IPS-18c (cell line): ENCODE measurements around the gene COG5.
A peak's percentile ranks its signal among the peaks of the same experiment; 100 is the strongest.

Experiments used
- H3K4me3 ChIP-seq: 2 replicates; pipeline ENCODE4 v1.7.0; 2013; ENCODE audit warnings: low read depth, mild to moderate bottlenecking, low read length, moderate library complexity; ENCODE audit not compliant: insufficient read depth
- H3K9me3 ChIP-seq: one replicate; pipeline ENCODE4 v1.6.1; 2013; ENCODE audit warnings: mild to moderate bottlenecking, low read length, moderate library complexity; ENCODE audit not compliant: control insufficient read depth, insufficient read depth

The COG5 gene

DNA sequence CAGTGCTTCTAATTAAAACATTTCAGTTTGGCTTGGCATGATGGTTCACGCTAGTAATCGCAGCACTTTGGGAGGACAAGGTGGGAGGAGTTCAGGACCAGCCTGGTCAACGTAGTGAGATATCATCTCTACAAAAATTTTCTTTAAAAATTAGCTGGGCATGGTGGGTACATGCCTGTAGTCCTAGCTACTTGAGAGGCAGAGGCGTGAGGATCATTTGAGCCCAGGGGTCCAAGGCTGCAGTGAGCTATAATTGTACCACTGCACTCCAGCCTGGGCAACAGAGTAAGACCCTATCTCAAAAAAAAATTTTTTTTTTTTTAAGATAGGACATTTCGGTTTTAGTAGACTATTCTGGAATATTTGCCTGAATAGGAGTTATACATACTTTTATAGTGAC lies 382.5 kb downstream of the COG5 start:
- H3K9me3 ChIP-seq = no peaks in the 10 kb centered on the region
- H3K4me3 ChIP-seq = no peak overlapping the region

DNA sequence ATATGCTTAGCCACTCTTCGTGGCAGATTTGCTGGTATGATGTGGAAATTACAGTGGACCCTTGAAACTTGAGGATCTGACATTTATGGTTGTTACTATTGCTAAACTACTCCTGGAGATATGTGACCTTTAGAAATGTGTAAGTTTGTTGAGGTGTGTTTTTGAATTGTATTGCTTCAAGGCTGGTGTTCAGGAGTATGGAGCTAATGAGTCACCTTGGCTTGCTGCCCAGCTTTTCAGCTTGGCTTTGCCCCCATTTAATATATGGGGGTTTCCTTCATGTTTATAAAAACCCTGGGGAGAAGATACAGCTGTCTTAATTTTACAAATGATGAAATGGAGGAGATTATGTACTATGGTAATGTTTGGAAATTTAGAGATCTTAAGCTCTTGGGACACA lies 383.3 kb downstream of the COG5 start:
- Histone ChIP-seq H3K4me3 (no peak overlapping the region), H3K9me3 (no peaks in the 10 kb centered on the region)

DNA sequence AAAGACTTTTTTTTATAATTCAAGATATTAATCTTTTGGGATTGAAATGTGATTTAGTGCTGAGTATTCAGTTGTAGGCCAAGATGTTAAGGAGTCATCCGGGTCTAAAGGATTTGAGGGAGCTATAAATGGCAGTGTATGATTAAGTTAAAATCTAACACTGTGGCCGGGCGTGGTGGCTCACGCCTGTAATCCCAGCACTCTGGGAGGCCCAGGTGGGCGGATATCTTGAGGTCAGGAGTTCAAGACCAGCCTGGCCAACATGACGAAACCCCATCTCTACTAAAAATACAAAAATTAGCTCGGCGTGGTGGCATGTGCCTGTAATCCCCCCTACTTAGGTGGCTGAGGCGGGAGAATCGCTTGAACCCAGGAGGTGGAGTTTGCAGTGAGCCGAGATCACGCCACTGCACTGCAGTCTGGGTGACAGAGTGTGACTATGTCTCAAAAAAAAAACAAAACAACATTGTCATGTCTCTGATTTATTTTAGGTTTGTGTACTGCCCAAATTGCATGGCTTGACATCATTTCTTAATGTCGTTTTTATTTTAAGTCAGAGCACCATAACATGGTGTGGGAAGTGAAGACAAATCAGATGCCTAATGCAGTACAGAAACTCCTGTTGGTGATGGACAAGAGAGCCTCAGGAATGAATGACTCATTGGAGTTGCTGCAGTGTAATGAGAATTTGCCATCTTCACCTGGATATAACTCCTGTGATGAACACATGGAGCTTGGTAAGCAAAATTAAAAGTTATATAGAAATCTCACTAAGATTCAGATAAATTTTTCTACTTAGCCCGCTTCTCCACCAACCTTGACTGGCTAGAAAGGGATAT lies 384.2 kb downstream of the COG5 start:
- H3K9me3 ChIP-seq = no peaks in the 10 kb centered on the region

DNA sequence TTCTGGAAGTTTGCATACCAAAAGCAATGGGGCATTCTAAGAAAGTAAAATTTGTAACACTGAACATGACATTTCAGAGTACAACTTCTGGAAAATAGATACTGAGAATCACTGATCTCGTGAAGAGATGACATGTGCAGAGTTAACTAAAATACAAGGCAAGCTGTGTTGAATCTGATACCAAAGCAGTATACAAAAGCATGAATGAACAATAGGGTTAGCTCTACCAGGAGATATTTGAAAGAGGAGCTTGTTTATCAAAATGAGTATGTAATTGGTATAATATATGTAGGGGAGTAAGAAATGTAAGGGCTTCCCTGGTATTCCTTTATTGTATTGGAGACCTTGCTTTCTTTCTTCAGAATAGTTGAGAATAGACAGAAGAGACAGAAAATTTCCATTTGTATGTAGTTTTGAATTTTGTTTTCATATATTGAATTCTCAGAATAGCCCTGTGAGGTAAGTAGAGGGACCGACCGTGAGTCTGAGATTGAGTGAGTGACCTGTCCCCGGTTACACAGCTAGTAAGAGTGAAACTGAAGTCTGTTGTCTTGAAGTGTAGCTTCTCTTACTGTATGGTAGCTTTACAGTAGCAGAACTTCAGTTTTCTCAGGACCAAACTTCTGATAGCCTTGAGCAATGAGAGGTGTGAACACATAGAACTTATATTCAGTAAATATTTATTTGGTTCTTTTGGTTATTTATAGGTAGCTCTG lies 389.9 kb downstream of the COG5 start:
- H3K4me3 ChIP-seq = no peak overlapping the region
- H3K9me3 ChIP-seq = no peaks in the 10 kb centered on the region

More for the DNA sequence above, 384.2 kb downstream of the COG5 start:
- H3K4me3 ChIP-seq = no peak overlapping the region

DNA sequence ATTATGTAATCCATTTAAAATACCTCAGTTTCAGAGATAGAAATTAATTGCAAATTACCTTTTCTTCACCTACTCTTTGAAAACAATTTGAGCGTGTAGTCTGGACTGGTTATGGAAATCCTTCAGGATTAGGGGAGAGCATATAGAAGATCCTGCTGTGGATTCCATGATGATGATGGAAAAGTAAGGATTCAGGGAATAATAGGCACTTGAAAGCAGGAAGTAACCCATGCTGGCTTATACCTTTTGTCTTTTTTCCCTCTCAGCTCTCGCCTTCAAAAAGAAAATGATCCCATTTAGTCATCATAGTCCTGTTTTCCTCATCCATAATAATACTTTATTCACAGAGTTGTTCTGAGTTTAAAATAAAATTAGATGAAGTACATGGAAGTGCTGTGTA lies 390.5 kb downstream of the COG5 start:
- Histone ChIP-seq H3K4me3 (no peak overlapping the region), H3K9me3 (no peaks in the 10 kb centered on the region)

DNA sequence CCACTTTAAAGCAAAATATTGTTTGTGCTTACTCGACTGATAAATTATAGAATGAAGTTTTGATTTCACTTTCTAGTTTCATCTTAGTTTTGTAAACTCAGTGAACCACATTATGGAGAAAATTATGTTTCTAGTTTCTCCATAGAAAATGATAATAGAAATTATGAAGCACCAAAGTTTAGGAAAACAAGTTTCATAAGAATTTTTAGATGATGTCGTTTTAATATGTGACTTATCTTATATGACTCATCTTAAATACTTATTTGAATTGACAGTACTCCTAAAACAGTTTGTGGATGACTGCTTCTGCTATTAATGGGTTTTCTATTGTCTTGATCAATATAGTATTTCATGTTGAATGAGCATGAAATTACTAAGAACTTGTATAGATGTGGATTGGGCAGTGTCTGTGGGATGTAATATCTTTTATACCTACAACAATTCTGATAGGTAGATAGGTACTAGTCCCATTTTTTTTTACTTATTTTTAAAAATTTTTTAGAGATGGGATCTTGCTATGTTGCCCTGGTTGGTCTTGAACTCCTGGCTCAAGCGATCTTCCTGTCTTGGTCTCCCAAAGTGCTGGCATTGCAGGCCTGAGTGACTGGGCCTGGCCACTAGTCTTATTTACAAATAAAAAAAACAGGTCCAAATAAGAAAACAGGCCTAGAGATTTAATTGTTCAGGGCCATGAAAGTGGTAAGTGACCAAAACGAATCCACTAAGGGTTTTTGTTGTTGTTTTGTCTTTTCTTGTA lies 391.3 kb downstream of the COG5 start:
- no peaks in the 10 kb centered on the region for H3K9me3 ChIP-seq
- H3K4me3 ChIP-seq = no peak overlapping the region

DNA sequence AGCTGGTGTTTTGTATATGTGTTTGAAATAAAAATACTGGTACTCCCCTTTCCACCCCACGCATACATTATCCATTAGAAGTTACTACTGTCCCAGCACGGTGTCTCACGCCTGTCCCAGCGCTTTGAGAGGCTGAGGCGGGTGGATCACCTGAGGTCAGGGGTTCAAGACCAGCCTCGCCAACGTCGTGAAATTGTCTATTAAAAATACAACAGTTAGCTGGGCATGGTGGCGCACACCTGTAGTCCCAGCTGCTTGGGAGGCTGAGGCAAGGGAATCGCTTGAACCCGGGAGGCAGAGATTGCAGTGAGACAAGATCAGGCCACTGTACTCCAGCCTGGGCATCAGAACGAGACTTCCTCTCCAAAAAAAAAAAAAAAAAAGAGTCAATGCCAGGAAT lies 392.2 kb downstream of the COG5 start:
- Histone ChIP-seq H3K4me3 (no peak overlapping the region), H3K9me3 (no peaks in the 10 kb centered on the region)

DNA sequence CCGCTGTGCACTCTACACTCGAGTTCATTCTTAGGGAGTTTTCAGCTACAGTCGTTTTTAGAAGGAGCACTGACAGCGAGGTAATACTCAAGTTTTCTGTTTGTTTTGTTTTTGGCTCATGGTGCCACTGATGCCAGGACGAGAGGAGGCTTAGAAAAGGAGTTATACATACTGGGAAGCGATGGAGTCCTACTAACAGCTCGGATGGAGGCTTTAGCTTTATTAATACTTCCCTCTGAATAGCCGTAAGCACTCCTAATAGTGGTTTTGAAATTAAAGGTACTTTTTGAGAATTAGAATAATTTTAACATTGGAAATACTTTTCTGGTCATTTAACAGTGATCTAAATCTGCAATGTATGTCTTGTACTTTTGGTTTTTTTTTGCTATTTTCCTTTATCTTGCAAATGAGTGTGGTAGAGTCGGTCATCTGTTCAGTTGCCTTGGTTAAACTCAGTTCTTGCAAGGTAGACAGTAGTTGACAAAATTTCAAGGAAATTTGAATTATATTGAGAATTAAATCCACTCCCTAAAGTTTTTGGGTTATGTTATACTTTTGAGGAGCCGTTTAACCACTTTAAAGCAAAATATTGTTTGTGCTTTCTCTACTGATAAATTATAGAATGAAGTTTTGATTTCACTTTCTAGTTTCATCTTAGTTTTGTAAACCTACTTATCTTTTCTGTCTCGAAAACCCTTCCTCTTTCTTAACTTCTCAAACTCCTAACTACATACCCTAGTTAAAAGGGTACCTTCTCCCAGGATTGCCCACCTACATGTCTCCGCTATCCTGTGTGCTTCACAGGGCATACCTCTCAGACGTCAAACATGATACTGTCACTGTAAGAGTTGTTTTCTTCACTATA lies 393.4 kb downstream of the COG5 start:
- Histone ChIP-seq H3K9me3 (no peaks in the 10 kb centered on the region), H3K4me3 (peak overlapping the region; percentile 81)

DNA sequence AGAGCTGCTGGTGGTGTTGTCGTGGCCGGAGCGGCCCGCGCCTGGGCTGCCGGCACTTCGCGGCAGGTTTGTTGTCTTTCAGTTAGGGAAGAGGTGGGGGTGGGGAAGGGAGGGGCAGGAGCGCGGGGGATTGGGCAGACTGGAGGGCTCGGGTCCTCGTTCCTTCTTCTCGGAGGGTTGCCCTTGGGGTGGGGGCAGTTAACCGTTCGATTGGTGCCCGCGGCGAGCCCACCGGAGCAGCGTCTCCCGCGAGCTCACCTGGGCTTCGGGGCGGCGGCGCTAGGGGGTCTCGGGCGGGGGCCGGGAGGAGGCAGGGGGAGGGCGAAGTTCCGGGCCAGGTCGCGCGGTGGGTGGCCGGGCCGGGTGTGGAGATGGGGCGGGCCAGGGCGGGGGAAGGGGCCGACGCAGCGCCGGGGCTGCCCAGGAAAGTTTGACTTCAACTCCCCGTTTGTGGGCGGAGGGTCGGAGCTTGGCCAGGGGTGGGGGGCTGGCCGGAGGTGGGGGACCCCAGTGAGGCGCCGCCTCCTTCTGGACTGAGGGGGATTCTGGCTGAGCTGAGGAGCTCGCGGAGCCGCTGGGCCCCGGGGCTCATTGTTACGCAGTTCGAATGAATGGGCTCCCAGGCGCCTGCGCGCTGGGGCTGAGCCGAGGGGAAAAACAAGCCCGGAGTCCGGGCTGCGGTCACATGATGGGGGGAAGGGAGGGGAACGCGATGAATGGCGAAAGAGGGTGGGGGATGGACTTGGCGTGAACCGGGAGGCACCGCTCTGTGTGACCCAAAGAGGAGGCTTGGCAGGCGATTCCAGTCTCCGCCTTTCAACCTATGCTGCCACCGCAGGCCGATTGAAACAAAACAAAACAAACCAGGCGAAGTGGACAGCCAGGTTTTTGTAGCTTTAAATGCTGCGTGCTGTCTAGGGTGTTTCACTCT lies 394.3 kb downstream of the COG5 start:
- Histone ChIP-seq H3K4me3 (peak overlapping the region; percentile 90), H3K9me3 (no peaks in the 10 kb centered on the region)

DNA sequence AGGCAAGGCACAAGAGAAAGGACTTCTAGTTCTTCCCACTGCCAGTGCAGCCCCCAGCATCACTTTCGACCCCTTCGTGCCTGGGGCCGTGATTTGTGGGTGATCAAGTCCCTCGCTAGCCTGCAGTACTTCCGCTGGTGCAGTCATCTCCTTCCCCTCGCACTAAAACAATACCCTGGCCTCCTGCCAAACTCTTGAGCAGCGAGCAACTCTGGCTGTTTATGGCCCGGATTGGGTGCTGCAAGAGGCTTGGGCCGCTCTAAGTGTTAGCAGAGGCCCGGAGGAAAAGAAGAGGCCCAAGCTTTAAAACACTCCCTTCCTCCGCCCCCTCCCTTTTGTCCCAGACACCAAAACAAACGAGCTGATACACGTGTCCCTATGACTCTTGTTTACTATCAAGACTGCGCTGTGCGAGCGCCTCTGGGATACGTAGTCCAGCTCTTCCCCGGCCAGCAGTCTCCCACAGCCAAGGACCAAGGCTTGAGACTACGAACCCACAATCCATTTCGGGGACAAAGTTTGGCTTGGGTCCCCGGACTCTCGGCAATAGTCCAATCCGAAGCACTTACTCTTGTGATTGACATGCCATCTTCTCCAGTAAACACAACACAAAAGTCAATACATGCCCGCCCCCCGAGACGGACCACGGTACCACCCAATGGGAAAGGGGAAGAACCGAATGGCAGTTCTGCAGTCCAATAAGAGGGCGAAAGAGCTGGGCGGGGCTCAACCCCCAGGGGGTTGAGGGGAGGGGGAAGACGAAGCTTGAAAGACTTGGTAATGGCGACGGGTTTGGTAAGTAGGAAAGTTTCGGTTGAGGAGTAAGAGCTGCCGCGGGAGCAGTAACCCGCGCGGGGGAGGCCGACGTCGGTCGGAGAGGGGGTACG lies 395.2 kb downstream of the COG5 start, which contains the start of gene HBP1:
HBP1 (plus strand) TSS at position 771 of the 887 bp plus-strand sequence. CDS start 10,891 bp downstream, outside the sequence.
- Histone ChIP-seq H3K9me3 (no peaks in the 10 kb centered on the region), H3K4me3 (peak within 1 kb of the TSS; percentile 90)

DNA sequence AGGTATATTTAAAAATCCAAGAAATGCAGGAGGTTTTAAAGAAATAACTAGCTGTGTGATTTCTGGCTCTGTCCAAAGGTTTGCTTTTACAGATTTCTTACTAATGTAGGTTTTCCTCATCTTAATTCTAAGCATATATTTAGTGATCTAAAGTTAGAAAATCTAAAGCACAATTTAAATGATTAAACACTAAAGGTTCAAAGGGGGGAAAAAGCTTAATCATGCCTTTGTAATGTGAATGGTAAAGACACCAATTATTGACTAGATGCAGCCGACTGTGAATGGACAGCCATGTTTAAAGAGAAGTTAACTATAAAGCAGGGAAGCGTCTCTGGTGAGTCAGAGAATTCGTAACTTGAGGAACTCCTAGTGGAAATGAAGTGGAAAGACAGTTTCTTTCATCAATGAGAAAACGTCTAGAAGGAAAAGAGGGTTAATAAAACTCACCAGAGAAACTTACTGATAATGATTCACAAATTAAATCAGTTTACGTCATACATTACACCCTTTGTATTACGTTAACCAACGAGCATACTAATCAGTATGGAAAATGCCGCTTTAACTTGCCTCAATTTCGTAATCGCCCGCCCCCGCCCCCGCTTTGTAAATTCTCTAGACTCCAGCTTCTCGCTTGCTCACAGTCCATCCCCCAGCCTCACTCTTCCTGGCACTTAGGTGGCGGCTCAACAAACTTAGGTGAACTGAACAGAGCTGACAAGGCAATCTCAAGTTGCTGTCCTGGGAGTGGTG lies 396.1 kb downstream of the COG5 start:
- Histone ChIP-seq H3K9me3 (no peaks in the 10 kb centered on the region), H3K4me3 (peak overlapping the region; percentile 82)

DNA sequence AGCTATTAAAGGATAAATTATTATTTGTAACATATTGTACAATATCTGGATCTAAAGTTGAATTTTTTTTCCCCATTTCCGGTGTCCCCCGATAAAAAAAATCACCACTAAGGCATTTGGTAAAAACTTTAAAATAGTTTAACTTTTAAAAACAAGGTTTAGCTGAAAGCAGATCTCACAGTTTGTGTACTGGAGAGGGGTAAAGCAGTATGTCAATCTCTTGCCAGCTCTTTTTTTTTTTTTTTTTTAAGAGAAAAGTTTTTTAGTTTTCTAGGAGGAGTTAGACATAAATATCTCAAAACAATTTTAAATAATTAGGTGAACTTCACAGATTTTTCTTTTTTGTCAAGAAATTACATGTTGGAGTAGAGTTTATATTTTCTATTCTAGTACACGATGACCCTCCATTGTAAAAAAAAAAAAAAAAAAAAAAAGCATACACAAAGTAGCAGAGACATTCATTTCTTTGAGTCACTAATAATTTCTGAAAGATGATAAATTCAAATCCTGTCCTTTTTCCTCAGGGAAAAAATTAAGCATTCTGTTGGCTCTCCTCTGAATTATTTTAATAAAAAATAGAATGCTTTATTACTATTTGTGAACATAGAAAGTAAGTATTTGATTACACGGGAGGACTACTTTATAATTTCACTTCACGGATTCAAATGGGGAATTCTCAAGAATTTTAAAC lies 396.8 kb downstream of the COG5 start:
- Histone ChIP-seq H3K9me3 (no peaks in the 10 kb centered on the region), H3K4me3 (no peak overlapping the region; the same call in 1 of the 2 replicates)

DNA sequence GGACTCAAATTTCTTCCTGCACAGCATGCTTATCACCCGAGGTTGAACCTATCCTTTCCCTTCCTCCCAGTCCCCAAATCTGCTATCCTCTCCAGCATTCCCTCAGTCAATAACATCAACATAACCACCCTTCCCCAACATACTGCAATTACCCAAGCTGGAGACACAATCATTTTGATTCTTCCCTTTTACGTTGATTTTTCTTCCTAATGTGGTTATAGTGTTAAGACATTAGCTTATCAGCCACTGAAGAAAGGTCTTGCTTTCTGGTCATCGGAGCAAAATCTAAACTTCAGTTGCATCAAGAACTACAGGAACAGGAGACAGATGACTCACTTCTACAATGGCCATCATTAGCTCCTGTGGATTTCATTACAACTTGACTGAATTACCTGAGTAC lies 398.4 kb downstream of the COG5 start:
- no peaks in the 10 kb centered on the region for H3K9me3 ChIP-seq
- no peak overlapping the region for H3K4me3 ChIP-seq

DNA sequence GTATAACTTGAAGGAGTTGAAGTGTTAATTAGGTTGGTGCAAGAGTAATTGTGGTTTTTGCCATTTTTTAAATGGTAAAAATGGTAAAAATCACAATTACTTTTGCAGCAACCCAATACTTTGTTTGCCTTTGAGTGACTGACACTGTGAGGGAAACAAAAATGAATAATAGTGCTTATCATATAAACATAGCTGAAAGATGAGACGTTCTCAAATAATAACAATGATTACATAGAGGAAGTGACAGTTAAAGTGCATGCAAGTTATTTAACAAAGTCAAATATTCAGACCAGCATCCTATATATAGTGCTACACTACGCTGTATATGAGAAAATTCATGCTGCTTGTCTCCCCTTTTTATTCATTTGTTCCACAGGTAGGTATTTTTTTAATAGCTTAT lies 399.6 kb downstream of the COG5 start:
- Histone ChIP-seq H3K9me3 (no peaks in the 10 kb centered on the region), H3K4me3 (no peak overlapping the region)
